ENCODE results near the gene NBPF12.
A peak's percentile ranks its signal among the peaks of the same experiment; 100 is the strongest.
"Not testable (repeated sequence)": the region's sequence is repeated elsewhere in the genome, so short reads cannot be mapped to it uniquely, and the experiment has no call there.

The NBPF12 gene

DNA sequence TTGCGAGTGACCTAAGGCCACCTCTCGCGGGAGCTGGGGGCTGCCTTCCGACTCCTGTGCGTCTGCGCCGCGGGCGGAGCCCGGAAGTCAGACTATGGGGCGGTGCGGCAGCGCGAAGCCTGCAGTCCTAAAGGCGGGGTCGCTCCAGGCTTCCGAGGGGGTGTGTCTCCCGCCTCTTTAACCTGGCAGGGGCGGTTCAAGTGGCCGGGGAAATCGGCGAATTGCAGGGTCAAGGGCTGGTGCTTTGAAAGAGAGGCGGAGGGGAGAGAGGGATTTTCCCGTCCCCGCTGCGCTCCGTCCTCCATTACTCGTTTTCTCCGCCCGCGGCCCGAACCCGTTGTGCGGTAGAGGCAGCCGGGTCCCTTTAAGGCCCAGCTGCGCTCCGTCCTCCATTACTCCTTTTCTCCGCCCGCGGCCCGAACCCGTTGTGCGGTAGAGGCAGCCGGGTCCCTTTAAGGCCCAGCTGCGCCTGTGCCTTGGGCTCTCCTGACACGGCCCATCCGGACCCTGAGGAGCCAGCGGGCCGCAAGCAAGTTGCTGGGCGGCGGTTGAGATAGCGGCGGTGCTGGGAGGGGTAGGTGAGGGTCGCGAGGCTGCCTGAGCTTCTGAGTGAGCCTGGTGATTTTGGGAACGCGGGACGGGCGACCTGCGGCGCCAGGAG is at the start of gene NBPF12:
TSS of gene NBPF12 (plus strand) at position 83 of the 661 bp plus-strand sequence. CDS start 21,820 bp downstream, outside the sequence.
- CTCF ChIA-PET = not testable (repeated sequence)

GRCh38 chr1:146891355-146891754 is 46.8 kb upstream of the NBPF12 start:
- POLR2A ChIA-PET; H3K4me3 ChIP-seq (ENCODE audit: low read depth, low read length); DNase-seq (ENCODE audit: low read depth, low spot score); CTCF ChIA-PET: not testable (repeated sequence)

More for the DNA sequence above, at the start of gene NBPF12:
- POLR2A ChIA-PET; DNase-seq (ENCODE audit: low read depth, low spot score): not testable (repeated sequence)
- H3K4me3 ChIP-seq (ENCODE audit: low read depth, low read length) = peak within 1 kb of the TSS; percentile 65

GRCh38 chr1:146892331-146892730 is 45.8 kb upstream of the NBPF12 start:
- CTCF ChIA-PET; DNase-seq (ENCODE audit: low read depth, low spot score); H3K4me3 ChIP-seq (ENCODE audit: low read depth, low read length); POLR2A ChIA-PET: not testable (repeated sequence)

DNA sequence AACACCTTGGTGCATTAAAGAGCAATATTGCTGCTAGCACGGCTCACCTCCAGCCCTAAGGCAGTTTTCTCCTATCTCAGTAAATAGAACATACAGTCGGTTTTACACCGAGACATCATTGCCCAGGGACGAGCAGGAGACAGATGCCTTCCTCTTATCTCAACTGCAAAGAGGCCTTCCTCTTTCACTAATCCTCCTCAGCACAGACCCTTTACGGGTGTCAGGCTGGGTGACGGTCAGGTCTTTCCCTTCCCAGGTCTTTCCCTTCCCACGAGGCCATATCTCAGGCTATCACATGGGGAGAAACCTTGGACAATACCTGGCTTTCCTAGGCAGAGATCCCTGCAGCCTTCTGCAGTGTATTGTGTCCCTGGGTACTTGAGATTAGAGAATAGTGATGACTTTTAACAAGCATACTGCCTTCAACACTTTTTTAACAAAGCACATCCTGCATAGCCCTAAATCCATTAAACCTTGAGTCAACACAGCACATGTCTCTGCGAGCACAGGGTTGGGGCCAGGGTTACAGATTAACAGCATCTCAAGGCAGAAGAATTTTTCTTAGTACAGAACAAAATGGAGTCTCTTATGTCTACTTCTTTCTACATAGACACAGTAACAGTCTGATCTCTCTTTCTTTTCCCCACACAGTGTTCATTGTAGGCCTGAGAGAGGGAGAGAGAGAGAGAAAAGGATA is 30.4 kb upstream of the NBPF12 start:
- CTCF ChIA-PET; DNase-seq (ENCODE audit: low read depth, low spot score); POLR2A ChIA-PET; H3K4me3 ChIP-seq (ENCODE audit: low read depth, low read length): not testable (repeated sequence)

DNA sequence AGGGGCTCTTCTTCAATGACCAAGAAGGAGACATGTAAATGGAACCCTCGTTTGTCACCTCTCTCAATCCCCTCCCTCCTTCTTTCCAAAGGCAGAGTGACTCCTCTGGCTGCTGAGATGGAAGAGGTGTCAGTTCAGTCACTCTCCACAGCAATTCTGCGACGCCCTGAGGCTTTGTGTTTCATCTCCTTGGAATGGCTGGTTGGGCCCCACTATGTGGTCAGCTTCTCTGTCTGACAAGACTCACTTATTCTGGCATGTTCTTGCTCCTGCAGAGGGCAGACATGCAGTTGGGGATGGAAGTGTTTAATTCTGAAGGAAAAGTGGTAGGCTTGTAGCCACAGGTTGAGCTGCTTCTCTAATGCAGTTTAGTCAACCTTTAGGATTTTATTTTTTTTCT is 25.1 kb upstream of the NBPF12 start:
- DNase-seq (ENCODE audit: low read depth, low spot score); H3K4me3 ChIP-seq (ENCODE audit: low read depth, low read length); CTCF ChIA-PET; POLR2A ChIA-PET: not testable (repeated sequence)

GRCh38 chr1:146920811-146921210 is 17.3 kb upstream of the NBPF12 start:
- DNase-seq (ENCODE audit: low read depth, low spot score); CTCF ChIA-PET; H3K4me3 ChIP-seq (ENCODE audit: low read depth, low read length); POLR2A ChIA-PET: not testable (repeated sequence)

DNA sequence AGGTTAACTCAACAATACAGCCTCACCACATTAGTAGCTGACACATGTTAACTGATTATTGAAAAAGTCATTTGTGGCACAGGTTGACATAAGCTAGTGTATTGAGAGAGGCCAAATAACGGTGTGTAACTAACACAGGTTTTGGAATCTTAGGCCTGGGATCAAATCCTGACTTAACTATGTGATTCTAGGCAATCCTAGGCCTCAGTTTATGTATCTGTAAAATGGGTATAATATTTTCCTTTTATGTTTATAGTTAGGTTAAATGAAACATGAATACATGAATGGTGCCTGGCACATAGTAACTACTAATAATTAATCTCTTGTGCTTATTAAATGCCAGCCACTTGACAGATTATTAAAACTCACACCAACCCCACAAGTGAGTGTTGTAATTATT is 15.5 kb upstream of the NBPF12 start:
- H3K4me3 ChIP-seq (ENCODE audit: low read depth, low read length); CTCF ChIA-PET; DNase-seq (ENCODE audit: low read depth, low spot score); POLR2A ChIA-PET: not testable (repeated sequence)

GRCh38 chr1:146924106-146924505 is 14.0 kb upstream of the NBPF12 start:
- H3K4me3 ChIP-seq (ENCODE audit: low read depth, low read length); CTCF ChIA-PET; POLR2A ChIA-PET; DNase-seq (ENCODE audit: low read depth, low spot score): not testable (repeated sequence)

DNA sequence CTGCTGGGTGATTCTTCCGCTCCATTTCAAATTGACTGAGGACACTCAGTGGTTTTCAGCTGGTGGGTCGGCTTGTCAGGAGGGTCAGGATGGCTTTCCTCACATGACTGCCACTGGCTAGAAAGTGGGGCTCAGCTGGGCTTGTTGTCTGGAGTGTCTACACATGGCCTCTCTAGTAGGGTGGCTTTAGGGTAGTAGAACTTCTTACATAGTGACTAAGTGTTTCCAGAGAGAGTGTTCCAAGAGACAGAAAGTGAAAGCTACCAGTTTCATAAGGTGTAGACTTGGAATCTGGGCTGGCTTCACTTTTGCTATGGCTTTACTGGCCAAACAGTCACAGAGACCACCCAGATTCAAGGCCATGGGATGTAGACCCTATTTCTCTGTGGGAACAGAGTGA is 11.7 kb upstream of the NBPF12 start:
- CTCF ChIA-PET; H3K4me3 ChIP-seq (ENCODE audit: low read depth, low read length); DNase-seq (ENCODE audit: low read depth, low spot score); POLR2A ChIA-PET: not testable (repeated sequence)

- POLR2A ChIA-PET; CTCF ChIA-PET; DNase-seq (ENCODE audit: low read depth, low spot score); H3K4me3 ChIP-seq (ENCODE audit: low read depth, low read length): not testable (repeated sequence)
These were observed 7.9 kb upstream of the NBPF12 start for GRCh38 chr1:146930225-146930624.

DNA sequence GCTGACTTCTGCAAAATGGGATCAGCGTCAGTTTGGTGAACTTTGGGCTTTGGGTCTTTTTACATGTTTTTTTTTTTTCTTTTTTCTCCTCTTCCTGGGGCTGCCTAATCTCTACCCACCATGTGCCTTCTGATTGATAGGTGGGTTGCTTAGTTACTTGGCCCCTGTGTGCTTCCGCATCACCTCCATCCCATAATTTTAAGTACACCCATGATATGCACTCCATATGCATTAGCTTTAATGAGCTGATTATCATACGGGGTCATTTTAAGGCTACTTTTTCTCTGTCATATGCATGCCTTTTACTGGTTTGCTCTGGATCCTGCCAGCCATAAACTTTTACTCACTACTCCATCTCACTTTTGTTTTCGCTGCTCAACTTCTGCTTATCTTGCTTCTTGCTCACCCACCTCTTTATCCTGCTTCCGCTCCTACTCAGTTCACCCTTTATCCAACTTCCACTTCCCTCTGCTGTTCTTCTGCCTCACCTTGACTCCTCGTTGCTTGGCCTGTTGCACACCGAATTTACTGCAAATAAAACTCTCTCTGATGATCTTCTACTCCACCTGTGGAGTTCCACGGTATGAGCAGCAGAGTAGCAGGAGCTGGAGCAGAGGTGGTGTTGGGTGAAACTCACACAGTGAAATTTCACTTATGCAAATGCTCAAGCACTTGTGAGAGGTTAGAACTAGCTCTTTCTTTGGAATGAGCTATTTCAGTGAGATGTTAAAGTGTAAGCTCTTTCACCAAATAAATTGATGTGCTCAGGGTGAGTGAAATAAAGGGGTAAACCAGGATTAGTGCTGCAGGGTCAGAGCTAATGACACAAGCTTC is 3.5 kb upstream of the NBPF12 start:
- DNase-seq (ENCODE audit: low read depth, low spot score); CTCF ChIA-PET; POLR2A ChIA-PET; H3K4me3 ChIP-seq (ENCODE audit: low read depth, low read length): not testable (repeated sequence)

- POLR2A ChIA-PET; CTCF ChIA-PET; H3K4me3 ChIP-seq (ENCODE audit: low read depth, low read length); DNase-seq (ENCODE audit: low read depth, low spot score): not testable (repeated sequence)
These were observed 662 bp upstream of the NBPF12 start for GRCh38 chr1:146937462-146937861.

- DNase-seq (ENCODE audit: low read depth, low spot score); POLR2A ChIA-PET; CTCF ChIA-PET: not testable (repeated sequence)
- H3K4me3 ChIP-seq (ENCODE audit: low read depth, low read length) = peak overlapping the region; percentile 65
These were observed 1.0 kb downstream of the NBPF12 start for GRCh38 chr1:146938927-146939786.

- POLR2A ChIA-PET; DNase-seq (ENCODE audit: low read depth, low spot score); CTCF ChIA-PET; H3K4me3 ChIP-seq (ENCODE audit: low read depth, low read length): not testable (repeated sequence)
These were observed 2.2 kb downstream of the NBPF12 start for GRCh38 chr1:146940293-146940692.

DNA sequence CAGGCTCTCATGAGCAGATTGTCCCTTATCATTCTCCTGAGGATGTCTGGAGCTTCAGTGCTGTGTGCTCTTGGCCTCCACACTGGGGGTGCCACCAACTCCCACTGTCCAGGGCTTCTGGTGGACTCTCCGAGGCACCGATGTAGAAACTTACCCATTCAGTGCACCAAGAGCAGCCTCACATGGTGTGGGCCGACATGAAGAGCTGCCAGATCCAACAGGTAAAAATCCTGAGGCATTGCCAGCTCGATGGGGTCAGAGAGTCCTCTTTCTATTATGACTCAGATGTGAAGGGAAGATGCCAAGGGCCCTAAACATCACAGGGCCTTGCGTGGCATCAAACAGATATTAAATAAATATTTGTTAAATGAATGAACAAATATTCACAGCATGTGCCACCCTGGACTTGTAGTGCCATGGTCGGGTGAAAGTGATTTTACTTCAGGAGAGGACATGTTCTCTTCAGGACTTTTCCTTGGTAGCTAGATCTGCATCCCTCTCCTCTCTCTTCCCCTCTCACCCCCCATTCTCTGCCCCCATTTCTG is 5.3 kb downstream of the NBPF12 start:
- DNase-seq (ENCODE audit: low read depth, low spot score); POLR2A ChIA-PET: not testable (repeated sequence)

GRCh38 chr1:146948127-146948526 is 10.0 kb downstream of the NBPF12 start:
- CTCF ChIA-PET; DNase-seq (ENCODE audit: low read depth, low spot score); POLR2A ChIA-PET; H3K4me3 ChIP-seq (ENCODE audit: low read depth, low read length): not testable (repeated sequence)

More for the DNA sequence above, 5.3 kb downstream of the NBPF12 start:
- CTCF ChIA-PET; H3K4me3 ChIP-seq (ENCODE audit: low read depth, low read length): not testable (repeated sequence)
